ENCODE results near the gene LARGE2. TPM values are rescaled to one million over a fixed set of nuclear protein-coding genes. Genes with fewer than 3 reads are reported as not detected.

LARGE2 gene
- total RNA-seq, 2 experiments from 2014 or later: 0.60 to 1.3 TPM

DNA sequence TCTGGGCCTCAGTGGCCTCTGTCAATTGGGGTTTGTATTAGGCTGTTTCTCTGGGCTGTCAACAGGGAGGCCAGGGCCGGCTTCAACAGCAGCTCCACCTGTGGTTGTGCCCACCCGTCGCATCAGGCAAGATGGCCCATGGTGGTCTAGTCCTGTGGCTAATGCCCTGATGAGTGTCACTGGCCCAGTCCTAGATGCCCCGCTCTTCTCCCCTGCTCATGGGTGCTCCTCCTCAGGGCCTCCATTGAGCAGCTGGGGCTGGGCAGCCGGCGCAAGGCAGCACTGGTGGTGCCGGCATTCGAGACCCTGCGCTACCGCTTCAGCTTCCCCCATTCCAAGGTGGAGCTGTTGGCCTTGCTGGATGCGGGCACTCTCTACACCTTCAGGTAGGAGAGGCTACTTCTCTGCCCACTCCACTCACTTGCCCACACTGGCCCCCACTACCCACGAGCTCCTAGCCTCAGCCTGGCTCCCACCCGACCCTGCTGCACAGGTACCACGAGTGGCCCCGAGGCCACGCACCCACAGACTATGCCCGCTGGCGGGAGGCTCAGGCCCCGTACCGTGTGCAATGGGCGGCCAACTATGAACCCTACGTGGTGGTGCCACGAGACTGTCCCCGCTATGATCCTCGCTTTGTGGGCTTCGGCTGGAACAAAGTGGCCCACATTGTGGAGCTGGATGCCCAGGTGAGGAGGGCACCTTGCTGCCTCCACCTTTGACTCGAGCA is 5.4 kb downstream of the LARGE2 start:
- Histone ChIP-seq H3K4me1 (ENCODE audit: insufficient read depth, low read length, poor library complexity, severe bottlenecking) (peaks cover 56% of the 10 kb centered on the region), H4K20me1 (ENCODE audit: insufficient read depth, low read length) (no peaks in the 10 kb centered on the region), H3K36me3 (ENCODE audit: insufficient read depth, low read length) (peaks cover 7% of the 10 kb centered on the region; the same call in 1 of the 2 replicates), H3K9me3 (ENCODE audit: low read length) (no peaks in the 10 kb centered on the region), H3K9me2 (ENCODE audit: insufficient read depth, low read length) (no peaks in the 10 kb centered on the region), H2AFZ (ENCODE audit: low read length) (no peak overlapping the region), H3K4me3 (ENCODE audit: low read depth, low read length, poor library complexity, severe bottlenecking) (no peak overlapping the region), H3K79me2 (ENCODE audit: insufficient read depth, low read depth, low read length) (peaks cover 17% of the 10 kb centered on the region), H3K27ac (ENCODE audit: low read depth, low read length, poor library complexity, severe bottlenecking) (no peak overlapping the region), H3K4me2 (ENCODE audit: low read length) (no peak overlapping the region)
- intact Hi-C loops (cut with micrococcal nuclease; ENCODE audit: unreplicated experiment): no loop called here
- no peak for TF ChIP-seq EZH2phosphoT487 (IDR thresholded peaks at IDR 0.05; ENCODE audit: borderline replicate concordance, low read depth, low read length)
- TF ChIP-seq, protein P1, sequence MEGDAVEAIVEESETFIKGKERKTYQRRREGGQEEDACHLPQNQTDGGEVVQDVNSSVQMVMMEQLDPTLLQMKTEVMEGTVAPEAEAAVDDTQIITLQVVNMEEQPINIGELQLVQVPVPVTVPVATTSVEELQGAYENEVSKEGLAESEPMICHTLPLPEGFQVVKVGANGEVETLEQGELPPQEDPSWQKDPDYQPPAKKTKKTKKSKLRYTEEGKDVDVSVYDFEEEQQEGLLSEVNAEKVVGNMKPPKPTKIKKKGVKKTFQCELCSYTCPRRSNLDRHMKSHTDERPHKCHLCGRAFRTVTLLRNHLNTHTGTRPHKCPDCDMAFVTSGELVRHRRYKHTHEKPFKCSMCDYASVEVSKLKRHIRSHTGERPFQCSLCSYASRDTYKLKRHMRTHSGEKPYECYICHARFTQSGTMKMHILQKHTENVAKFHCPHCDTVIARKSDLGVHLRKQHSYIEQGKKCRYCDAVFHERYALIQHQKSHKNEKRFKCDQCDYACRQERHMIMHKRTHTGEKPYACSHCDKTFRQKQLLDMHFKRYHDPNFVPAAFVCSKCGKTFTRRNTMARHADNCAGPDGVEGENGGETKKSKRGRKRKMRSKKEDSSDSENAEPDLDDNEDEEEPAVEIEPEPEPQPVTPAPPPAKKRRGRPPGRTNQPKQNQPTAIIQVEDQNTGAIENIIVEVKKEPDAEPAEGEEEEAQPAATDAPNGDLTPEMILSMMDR (conservative IDR thresholded peaks at IDR 0.05; ENCODE audit: low read length): no peak
- DNase-seq (ENCODE audit: low spot score): no peak
- POLR2A ChIA-PET: interaction anchor here (0.8 to 1.2 kb wide), 3 partner anchors 9 to 11 kb away, joined by 3 to 5 read pairs (median 4); partner anchors contain the start of gene PEX16
- CTCF ChIA-PET (ENCODE audit: unreplicated experiment): no interaction called here
- BruUV-seq (replicated peaks): no TSS peak

DNA sequence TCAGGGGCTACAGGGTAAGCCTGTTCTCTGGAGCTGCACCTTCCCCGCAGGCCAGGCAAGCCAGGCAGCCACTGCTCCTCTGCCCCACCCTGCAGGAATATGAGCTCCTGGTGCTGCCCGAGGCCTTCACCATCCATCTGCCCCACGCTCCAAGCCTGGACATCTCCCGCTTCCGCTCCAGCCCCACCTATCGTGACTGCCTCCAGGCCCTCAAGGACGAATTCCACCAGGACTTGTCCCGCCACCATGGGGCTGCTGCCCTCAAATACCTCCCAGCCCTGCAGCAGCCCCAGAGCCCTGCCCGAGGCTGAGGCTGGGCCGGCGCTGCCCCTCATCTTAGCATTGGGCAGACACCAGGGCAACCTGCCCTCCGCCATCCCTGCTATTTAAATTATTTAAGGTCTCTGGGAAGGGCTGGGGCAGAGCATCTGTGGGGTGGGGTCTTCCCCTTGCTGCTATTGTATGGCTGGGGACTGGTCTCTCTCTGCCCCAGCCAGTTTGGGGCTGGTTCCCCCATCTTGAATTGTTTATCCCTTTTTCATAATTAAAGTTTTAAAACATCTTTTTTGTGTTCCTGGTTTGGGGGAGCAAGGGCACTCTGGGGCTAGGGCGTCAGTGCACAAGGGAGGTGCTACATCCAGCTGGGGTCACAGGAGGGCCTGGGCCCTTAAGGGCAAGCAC is 6.2 kb downstream of the LARGE2 start:
- ChIA-PET POLR2A (interaction anchor here (1.2 to 3.1 kb wide), 3 partner anchors 9 to 11 kb away, joined by 5 to 33 read pairs (median 7); partner anchors contain the start of gene PEX16), CTCF (ENCODE audit: unreplicated experiment) (no interaction called here)
- H2AFZ ChIP-seq (ENCODE audit: low read length): no peak overlapping the region
- peaks cover 19% of the 10 kb centered on the region for H3K79me2 ChIP-seq (ENCODE audit: insufficient read depth, low read depth, low read length)
- H3K9me2 ChIP-seq (ENCODE audit: insufficient read depth, low read length): no peaks in the 10 kb centered on the region
- intact Hi-C loops (cut with micrococcal nuclease; ENCODE audit: unreplicated experiment): no loop called here
- no peak overlapping the region for H3K4me3 ChIP-seq (ENCODE audit: low read depth, low read length, poor library complexity, severe bottlenecking)
- peaks cover 54% of the 10 kb centered on the region for H3K4me1 ChIP-seq (ENCODE audit: insufficient read depth, low read length, poor library complexity, severe bottlenecking)
- H3K36me3 ChIP-seq (ENCODE audit: insufficient read depth, low read length): peaks cover 7% of the 10 kb centered on the region; the same call in 1 of the 2 replicates
- H3K4me2 ChIP-seq (ENCODE audit: low read length): peak overlapping the region; percentile 86
- no peaks in the 10 kb centered on the region for H4K20me1 ChIP-seq (ENCODE audit: insufficient read depth, low read length)
- no peak for TF ChIP-seq EZH2phosphoT487 (IDR thresholded peaks at IDR 0.05; ENCODE audit: borderline replicate concordance, low read depth, low read length)
- TF ChIP-seq, protein P1 (conservative IDR thresholded peaks at IDR 0.05; ENCODE audit: low read length): no peak
- BruUV-seq (replicated peaks): no TSS peak
- H3K9me3 ChIP-seq (ENCODE audit: low read length): no peaks in the 10 kb centered on the region
- no peak for DNase-seq (ENCODE audit: low spot score)
- H3K27ac ChIP-seq (ENCODE audit: low read depth, low read length, poor library complexity, severe bottlenecking): peak overlapping the region; percentile 95

Data from OCI-LY7 (cell line).